HL-60 (cell line): ENCODE measurements around the gene SCAP.
"Not testable (repeated sequence)": the region's sequence is repeated elsewhere in the genome, so short reads cannot be mapped to it uniquely, and the experiment has no call there.

ENCODE experiments used
- DNase-seq, 2 experiments: peaks; one replicate each; pipeline ENCODE4 v3.0.0-alpha.2; 2010 to 2020; ENCODE audit warnings: low read depth in 1 of 2, low spot score in 1 of 2
- H3K27ac ChIP-seq: fragments of 250-450 bp; sonication (Bioruptor Pico); replicated peaks from 2 replicates; pipeline ENCODE4 v1.5.1; 2020; ENCODE audit warnings: mild to moderate bottlenecking, moderate library complexity
- H3K27me3 ChIP-seq: fragments of 250-450 bp; sonication (Bioruptor Pico); 2 replicates; pipeline ENCODE4 v1.5.1; 2021; ENCODE audit warnings: mild to moderate bottlenecking, moderate library complexity; ENCODE audit not compliant: insufficient read depth, poor library complexity, severe bottlenecking
- H3K4me3 ChIP-seq: replicated peaks from 2 replicates; pipeline ENCODE4 v1.5.1; 2011; ENCODE audit warnings: mild to moderate bottlenecking, control low read depth, low read length; ENCODE audit not compliant: insufficient read depth
- CTCF ChIP-seq: IDR thresholded peaks from one replicate; pipeline ENCODE4 v1.5.1; 2011; ENCODE audit warnings: low read length, control low read depth, inconsistent platforms; ENCODE audit not compliant: insufficient read depth
- GABPA ChIP-seq: IDR thresholded peaks from 2 replicates; pipeline ENCODE4 v1.6.1; 2012; ENCODE audit warnings: low read depth
- POLR2AphosphoS5 ChIP-seq: IDR thresholded peaks from 2 replicates; pipeline ENCODE4 v1.6.1; 2012; ENCODE audit warnings: low read depth
- REST ChIP-seq: IDR thresholded peaks from 2 replicates; pipeline ENCODE4 v1.6.1; 2012; ENCODE audit warnings: low read depth; ENCODE audit not compliant: insufficient replicate concordance
- SPI1 ChIP-seq: IDR thresholded peaks from 2 replicates; pipeline ENCODE4 v1.6.1; 2012; ENCODE audit warnings: low read depth, mild to moderate bottlenecking, borderline replicate concordance

Gene SCAP

GRCh38 chr3:47473391-47473790 is 2.4 kb downstream of the SCAP start:
- Histone ChIP-seq H3K27me3 (no peaks in the 10 kb centered on the region), H3K4me3 (no peak overlapping the region), H3K27ac (no peak overlapping the region)
- no peak for TF ChIP-seq CTCF
- TF ChIP-seq SPI1, result no peak
- TF ChIP-seq GABPA, result no peak
- no peak for TF ChIP-seq POLR2AphosphoS5
- TF ChIP-seq REST, result no peak
- DNase-seq, result no peak

GRCh38 chr3:47469616-47470015 is 6.1 kb downstream of the SCAP start:
- DNase-seq, result peak in 1 of 2 experiments; percentile 30
- Histone ChIP-seq H3K27ac (no peak overlapping the region; the same call in 1 of the 2 replicates), H3K4me3 (no peak overlapping the region), H3K27me3 (no peaks in the 10 kb centered on the region)
- no peak for TF ChIP-seq REST
- TF ChIP-seq GABPA, result no peak
- TF ChIP-seq SPI1, result no peak
- TF ChIP-seq POLR2AphosphoS5, result no peak
- no peak for TF ChIP-seq CTCF

GRCh38 chr3:47468315-47468714 is 7.4 kb downstream of the SCAP start:
- DNase-seq, H3K27ac ChIP-seq, H3K4me3 ChIP-seq, H3K27me3 ChIP-seq: not testable (repeated sequence)

GRCh38 chr3:47464588-47464987 is 11.2 kb downstream of the SCAP start:
- TF ChIP-seq POLR2AphosphoS5, result no peak
- TF ChIP-seq CTCF, result no peak
- TF ChIP-seq SPI1, result 0 out of 2 replicates have a peak, but pooled peaks have one; percentile 26

GRCh38 chr3:47459534-47460085 is 16.1 kb downstream of the SCAP start:
- H3K4me3 ChIP-seq, H3K27ac ChIP-seq, DNase-seq, H3K27me3 ChIP-seq: not testable (repeated sequence)

More at GRCh38 chr3:47464588-47464987, 11.2 kb downstream of the SCAP start:
- peak; percentile 36 to 43 for DNase-seq
- Histone ChIP-seq H3K27me3 (no peaks in the 10 kb centered on the region), H3K27ac (no peak overlapping the region), H3K4me3 (no peak overlapping the region)
